H1 (cell line): Measurements from ENCODE around the gene LKAAEAR1. TPM values are rescaled to one million over a fixed set of nuclear protein-coding genes. Genes with fewer than 3 reads are reported as not detected.

Experiments
- CBX8 ChIP-seq: fragments of 300-800, 300-1000 bp; sonication (generic); IDR thresholded peaks from 2 replicates; pipeline ENCODE4 v1.7.1; 2016; ENCODE audit warnings: low read depth, low read length, borderline replicate concordance
- FOSL1 ChIP-seq: IDR thresholded peaks from 2 replicates; pipeline ENCODE4 v1.6.1; 2011; ENCODE audit warnings: mild to moderate bottlenecking, low read depth, low read length, moderate library complexity; ENCODE audit not compliant: insufficient read depth
- polyA plus RNA-seq, 7 experiments: library from polyadenylated mRNA; depleted of rRNA in 3 of 7; stranded (reverse) in 5 of 7; unstranded in 2 of 7; fragments of >200 nt in 5 of 7; fragments of 200-250 nt in 2 of 7; gene quantifications; 1 replicate in 5 of 7; 2 replicates in 1 of 7; 4 replicates in 1 of 7; pipeline versions ENCODE4 v1.2.1 to v1.2.3, GENCODE V29; 2011 to 2013; ENCODE audit warnings: missing spikeins in 2 of 7, mixed read lengths in 2 of 7
- total RNA-seq: library from RNA; stranded (reverse); fragmentation: NEBNext Ultra II Directional; extraction: Animal tissue kit (Norgen Biotek cat#: 25700); gene quantifications from 2 replicates; pipeline ENCODE4 v1.2.1, GENCODE V29; 2021

LKAAEAR1 gene
- total and polyA plus RNA-seq, 2 of the 8 experiments (the other 6 are each of a cell fraction or from before 2014, with no cell fraction given): 0.41 to 0.53 TPM

GRCh38 chr20:64083378-64083803 is 807 bp downstream of the LKAAEAR1 start (continued):
- no peak for TF ChIP-seq CBX8
- TF ChIP-seq FOSL1: no peak
